Measurements from ENCODE around the gene WDR86.

The WDR86 gene

GRCh38 chr7:151389768-151390597, 19.9 kb downstream of the WDR86 start:
- no peak for DNase-seq

GRCh38 chr7:151389096-151389767, 20.6 kb downstream of the WDR86 start:
- DNase-seq, result no peak

- DNase-seq, result no peak
Measured at GRCh38 chr7:151388430-151388829, 21.4 kb downstream of the WDR86 start.

GRCh38 chr7:151388007-151388297, 21.9 kb downstream of the WDR86 start:
- DNase-seq, result no peak

GRCh38 chr7:151387161-151388006, 22.5 kb downstream of the WDR86 start:
- DNase-seq, result no peak

GRCh38 chr7:151386301-151387160, 23.3 kb downstream of the WDR86 start:
- no peak for DNase-seq

GRCh38 chr7:151385626-151386300, 24.1 kb downstream of the WDR86 start:
- no peak for DNase-seq

- no peak for DNase-seq
Measured at GRCh38 chr7:151384776-151385625, 24.8 kb downstream of the WDR86 start.

- DNase-seq, result no peak
Measured at GRCh38 chr7:151384352-151384697, 25.5 kb downstream of the WDR86 start.

GRCh38 chr7:151383638-151384351, 26.0 kb downstream of the WDR86 start:
- DNase-seq, result no peak

- DNase-seq, result no peak
Measured at GRCh38 chr7:151382079-151382885, 27.6 kb downstream of the WDR86 start.

GRCh38 chr7:151381348-151382078, 28.3 kb downstream of the WDR86 start:
- DNase-seq, result no peak

- no peak for DNase-seq
Measured at GRCh38 chr7:151381098-151381347, 28.8 kb downstream of the WDR86 start.

GRCh38 chr7:151380199-151381097, 29.4 kb downstream of the WDR86 start:
- DNase-seq, result no peak

GRCh38 chr7:151379534-151380198, 30.2 kb downstream of the WDR86 start:
- DNase-seq, result no peak

GRCh38 chr7:151379193-151379520, 30.7 kb downstream of the WDR86 start:
- DNase-seq, result no peak

GRCh38 chr7:151378496-151379192, 31.2 kb downstream of the WDR86 start:
- DNase-seq, result no peak

Data from NCI-H1436 (cell line).